Left lung (tissue), 10 donors: ENCODE data around the gene PIK3AP1. TPM values are rescaled to one million over a fixed set of nuclear protein-coding genes. Genes with fewer than 3 reads are reported as not detected.

Experiments
- ATAC-seq: fragments of 200-7000 bp; cut with Tn5 transposase; one replicate; pipeline ENCODE4 v1.9.1; 2020; ENCODE audit warnings: moderate library complexity
- DNase-seq, 4 donors: peaks; one replicate each; pipeline ENCODE4 v3.0.0-alpha.2; 2013 to 2020
- H3K27ac ChIP-seq, 2 donors: fragments of 200-600 bp; sonication (generic) in 1 of 2; one replicate each; pipeline versions ENCODE4 v1.5.0 to v1.8.0; 2020 to 2021
- H3K27me3 ChIP-seq, 2 donors: fragments of 200-600 bp; sonication (generic) in 1 of 2; one replicate each; pipeline versions ENCODE4 v1.5.0 to v1.8.0; 2020 to 2021
- H3K36me3 ChIP-seq, 2 donors: fragments of 200-600 bp; sonication (generic) in 1 of 2; one replicate each; pipeline versions ENCODE4 v1.5.0 to v1.8.0; 2020 to 2021
- H3K4me1 ChIP-seq, 2 donors: fragments of 200-600 bp; one replicate each; pipeline ENCODE4 v1.8.0; 2021
- H3K4me3 ChIP-seq, 2 donors: fragments of 200-600 bp; sonication (generic) in 1 of 2; one replicate each; pipeline versions ENCODE4 v1.5.0 to v1.8.0; 2020 to 2021; ENCODE audit warnings: mild to moderate bottlenecking in 1 of 2
- H3K9me3 ChIP-seq, 2 donors: fragments of 200-600 bp; sonication (generic) in 1 of 2; one replicate each; pipeline versions ENCODE4 v1.5.0 to v1.8.0; 2020 to 2021
- intact Hi-C, 2 donors: fragments of 100-400 bp; cut with DNase I; formaldehyde crosslinking; loops; one replicate each; pipeline versions ENCODE4 v1.11.2 to v1.14.2; 2022
- polyA plus RNA-seq, 6 donors: library from polyadenylated mRNA; unstranded; fragments of 120-200 nt; gene quantifications; one replicate each; pipeline ENCODE4 v1.2.1, GENCODE V29; 2013; ENCODE audit not compliant: insufficient read length in 6 of 6
- total RNA-seq, 2 donors: library from RNA; stranded (reverse); fragmentation: NEBNext Ultra II Directional; extraction: Animal tissue kit (Norgen Biotek cat#: 25700); gene quantifications; one replicate each; pipeline ENCODE4 v1.2.1, GENCODE V29; 2021
- TF ChIP-seq, protein P1 (sequence below), 2 donors: fragments of 200-600 bp; sonication (generic) in 1 of 2; IDR thresholded peaks; one replicate each; pipeline versions ENCODE4 v1.5.0 to v1.8.0; 2021; ENCODE audit warnings: antibody characterized with exemption in 2 of 2
- donor health status: DM: no; HTN: yes; CAD: no.
- donor health status: DM: no; HTN: no; CAD: no.

The PIK3AP1 gene
- total and polyA plus RNA-seq, 8 donors, result 2.3 to 91.3 (median 3.6) TPM

- no peaks in the 10 kb centered on the region for H3K36me3 ChIP-seq
- H3K9me3 ChIP-seq, result no peaks in the 10 kb centered on the region
- H3K27ac ChIP-seq, result no peak overlapping the region
- no peak for DNase-seq
- H3K4me1 ChIP-seq, result peaks cover 32 to 80% of the 10 kb centered on the region in 2 donors
- ATAC-seq, result no peak
- no peak overlapping the region for H3K4me3 ChIP-seq
- no peaks in the 10 kb centered on the region for H3K27me3 ChIP-seq
- TF ChIP-seq, protein P1, sequence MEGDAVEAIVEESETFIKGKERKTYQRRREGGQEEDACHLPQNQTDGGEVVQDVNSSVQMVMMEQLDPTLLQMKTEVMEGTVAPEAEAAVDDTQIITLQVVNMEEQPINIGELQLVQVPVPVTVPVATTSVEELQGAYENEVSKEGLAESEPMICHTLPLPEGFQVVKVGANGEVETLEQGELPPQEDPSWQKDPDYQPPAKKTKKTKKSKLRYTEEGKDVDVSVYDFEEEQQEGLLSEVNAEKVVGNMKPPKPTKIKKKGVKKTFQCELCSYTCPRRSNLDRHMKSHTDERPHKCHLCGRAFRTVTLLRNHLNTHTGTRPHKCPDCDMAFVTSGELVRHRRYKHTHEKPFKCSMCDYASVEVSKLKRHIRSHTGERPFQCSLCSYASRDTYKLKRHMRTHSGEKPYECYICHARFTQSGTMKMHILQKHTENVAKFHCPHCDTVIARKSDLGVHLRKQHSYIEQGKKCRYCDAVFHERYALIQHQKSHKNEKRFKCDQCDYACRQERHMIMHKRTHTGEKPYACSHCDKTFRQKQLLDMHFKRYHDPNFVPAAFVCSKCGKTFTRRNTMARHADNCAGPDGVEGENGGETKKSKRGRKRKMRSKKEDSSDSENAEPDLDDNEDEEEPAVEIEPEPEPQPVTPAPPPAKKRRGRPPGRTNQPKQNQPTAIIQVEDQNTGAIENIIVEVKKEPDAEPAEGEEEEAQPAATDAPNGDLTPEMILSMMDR (IDR thresholded peaks at IDR 0.05), result no peak
- intact Hi-C loops, result no loop called here
Measured at GRCh38 chr10:96584474-96584873, 135.8 kb downstream of the PIK3AP1 start.

GRCh38 chr10:96584035-96584434 lies 136.3 kb downstream of the PIK3AP1 start:
- Histone ChIP-seq H3K27ac (no peak overlapping the region), H3K9me3 (no peaks in the 10 kb centered on the region), H3K4me3 (no peak overlapping the region), H3K36me3 (no peaks in the 10 kb centered on the region), H3K4me1 (peaks cover 32 to 83% of the 10 kb centered on the region in 2 donors), H3K27me3 (no peaks in the 10 kb centered on the region)
- no peak for ATAC-seq
- no peak for DNase-seq
- TF ChIP-seq, protein P1 (IDR thresholded peaks at IDR 0.05), result no peak
- intact Hi-C loops, result no loop called here

DNA sequence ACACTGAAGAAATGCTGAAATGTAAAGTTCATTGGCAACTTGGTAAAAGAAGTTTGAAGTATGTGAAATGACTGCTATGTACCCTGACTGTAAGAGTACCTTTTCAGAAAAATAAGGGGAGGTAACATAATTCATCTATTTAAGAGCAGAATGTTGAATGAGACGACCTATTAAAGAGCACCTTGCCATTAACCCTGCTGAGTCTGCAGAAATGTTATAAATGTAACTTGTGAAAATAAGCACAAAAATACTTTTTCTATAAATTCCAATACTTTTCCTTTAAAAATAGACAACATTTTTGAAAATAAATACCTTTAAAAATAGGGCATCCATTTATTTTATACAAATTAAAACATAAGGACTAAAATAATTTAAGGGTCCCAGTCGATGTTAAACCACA lies 141.2 kb downstream of the PIK3AP1 start:
- H3K4me1 ChIP-seq, result peaks cover 16 to 62% of the 10 kb centered on the region in 2 donors
- no peaks in the 10 kb centered on the region for H3K9me3 ChIP-seq
- DNase-seq, result no peak
- ATAC-seq, result no peak
- H3K4me3 ChIP-seq, result no peak overlapping the region
- no peaks in the 10 kb centered on the region for H3K27me3 ChIP-seq
- no peak overlapping the region for H3K27ac ChIP-seq
- intact Hi-C loops, result no loop called here
- H3K36me3 ChIP-seq, result peaks cover 0 to 12% of the 10 kb centered on the region in 2 donors
- TF ChIP-seq, protein P1 (IDR thresholded peaks at IDR 0.05), result no peak

DNA sequence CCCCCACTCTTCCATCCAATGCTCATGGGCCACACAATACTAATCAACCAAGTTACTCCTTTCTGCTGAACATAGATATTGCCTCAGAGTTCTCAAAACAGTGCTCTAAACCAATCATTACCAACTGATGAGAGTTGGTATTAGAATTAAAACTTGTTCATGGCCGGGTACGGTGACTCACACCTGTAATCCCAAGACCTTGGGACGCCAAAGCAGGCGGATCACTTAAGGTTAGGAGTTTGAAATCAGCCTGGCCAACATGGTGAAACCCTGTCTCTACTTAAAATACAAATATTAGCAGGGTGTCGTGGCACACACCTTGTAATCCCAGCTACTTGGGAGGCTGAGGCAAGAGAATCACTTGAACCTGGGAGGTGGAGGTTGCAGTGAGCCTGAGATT lies 141.7 kb downstream of the PIK3AP1 start:
- DNase-seq, result no peak
- Histone ChIP-seq H3K27me3 (no peaks in the 10 kb centered on the region), H3K4me1 (peaks cover 11 to 57% of the 10 kb centered on the region in 2 donors), H3K4me3 (no peak overlapping the region), H3K27ac (no peak overlapping the region), H3K9me3 (no peaks in the 10 kb centered on the region), H3K36me3 (peaks cover 0 to 12% of the 10 kb centered on the region in 2 donors)
- TF ChIP-seq, protein P1 (IDR thresholded peaks at IDR 0.05), result no peak
- no peak for ATAC-seq
- intact Hi-C loops, result no loop called here

- no peak overlapping the region for H3K27ac ChIP-seq
- intact Hi-C loops, result no loop called here
- peaks cover 0 to 12% of the 10 kb centered on the region in 2 donors for H3K36me3 ChIP-seq
- peaks cover 11 to 51% of the 10 kb centered on the region in 2 donors for H3K4me1 ChIP-seq
- TF ChIP-seq, protein P1 (IDR thresholded peaks at IDR 0.05), result no peak
- H3K27me3 ChIP-seq, result no peaks in the 10 kb centered on the region
- no peak overlapping the region for H3K4me3 ChIP-seq
- DNase-seq (no peak), ATAC-seq (no peak)
- no peaks in the 10 kb centered on the region for H3K9me3 ChIP-seq
Measured at GRCh38 chr10:96578022-96578421, 142.3 kb downstream of the PIK3AP1 start.
